Skeletal muscle satellite cell (primary cell): ENCODE measurements around the gene FOXP2.
"Not testable (repeated sequence)": the region's sequence is repeated elsewhere in the genome, so short reads cannot be mapped to it uniquely, and the experiment has no call there.

Experiments
- H3K27me3 ChIP-seq: 2 replicates; pipeline ENCODE4 v1.7.0; 2013; ENCODE audit warnings: low read length; ENCODE audit not compliant: control insufficient read depth, insufficient read depth
- H3K36me3 ChIP-seq: 2 replicates; pipeline ENCODE4 v1.7.0; 2013; ENCODE audit warnings: mild to moderate bottlenecking, control low read depth, low read length; ENCODE audit not compliant: insufficient read depth
- H3K4me1 ChIP-seq: 2 replicates; pipeline ENCODE4 v1.7.0; 2013; ENCODE audit warnings: low read length; ENCODE audit not compliant: control insufficient read depth, insufficient read depth
- H3K4me2 ChIP-seq: 2 replicates; pipeline ENCODE4 v1.7.0; 2013; ENCODE audit warnings: mild to moderate bottlenecking, low read length
- H3K4me3 ChIP-seq: 2 replicates; pipeline ENCODE4 v1.7.0; 2013; ENCODE audit warnings: low read length
- H3K9ac ChIP-seq: 2 replicates; pipeline ENCODE4 v1.7.0; 2013; ENCODE audit warnings: mild to moderate bottlenecking, low read depth, low read length, moderate library complexity
- H3K9me3 ChIP-seq: replicated peaks from 2 replicates; pipeline ENCODE4 v1.7.0; 2013; ENCODE audit warnings: mild to moderate bottlenecking, control low read depth, low read length

Gene FOXP2

GRCh38 chr7:114548081-114548980, 133.7 kb downstream of the FOXP2 start:
- Histone ChIP-seq H3K4me1 (no peaks in the 10 kb centered on the region), H3K4me2 (no peak overlapping the region), H3K4me3 (no peak overlapping the region), H3K36me3 (no peaks in the 10 kb centered on the region), H3K27me3 (no peaks in the 10 kb centered on the region), H3K9ac (no peak overlapping the region), H3K9me3 (no peaks in the 10 kb centered on the region)

DNA sequence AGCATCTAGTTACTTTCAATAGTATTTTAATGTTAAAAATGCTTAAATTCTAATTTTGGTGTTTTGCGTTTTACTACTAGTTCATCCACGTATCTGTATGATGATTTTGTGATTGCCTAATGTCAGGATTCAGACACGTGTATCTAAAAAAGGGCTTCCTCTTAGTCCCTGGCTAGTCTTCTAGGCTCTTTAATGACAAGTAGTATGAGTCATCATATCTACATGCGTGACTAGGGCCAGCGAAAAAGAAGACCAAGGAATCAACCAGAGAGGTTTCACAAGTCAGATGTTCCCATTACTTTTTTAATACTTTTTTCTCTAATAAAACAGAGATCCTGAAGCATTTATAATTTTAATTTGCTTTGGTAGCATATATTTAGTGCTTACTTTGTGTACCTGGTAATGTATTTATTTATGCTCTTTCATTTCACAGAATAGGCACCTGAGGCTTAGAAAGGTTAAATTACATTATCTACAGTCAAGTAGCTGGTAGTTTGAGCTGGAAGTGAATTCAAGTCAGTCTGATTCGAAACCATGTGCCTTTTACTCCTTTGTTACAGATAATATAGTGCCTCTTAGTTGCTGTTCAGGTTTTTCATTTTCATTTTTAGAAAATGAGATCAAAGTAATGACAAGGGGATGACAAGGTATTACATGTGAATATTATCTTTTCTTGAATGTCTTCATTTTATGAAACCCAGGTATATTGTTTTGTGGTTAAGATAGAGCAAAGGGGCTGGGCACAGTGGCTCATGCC, 140.3 kb downstream of the FOXP2 start:
- Histone ChIP-seq H3K4me3 (no peak overlapping the region), H3K9ac (no peak overlapping the region), H3K4me1 (peaks cover 6% of the 10 kb centered on the region), H3K4me2 (no peak overlapping the region), H3K9me3 (no peaks in the 10 kb centered on the region), H3K36me3 (no peaks in the 10 kb centered on the region), H3K27me3 (no peaks in the 10 kb centered on the region)

- Histone ChIP-seq H3K4me3 (no peak overlapping the region), H3K9ac (no peak overlapping the region), H3K36me3 (no peaks in the 10 kb centered on the region), H3K4me1 (no peaks in the 10 kb centered on the region), H3K27me3 (no peaks in the 10 kb centered on the region), H3K9me3 (no peaks in the 10 kb centered on the region), H3K4me2 (no peak overlapping the region)
These were observed 152.8 kb downstream of the FOXP2 start for GRCh38 chr7:114567416-114567815.

DNA sequence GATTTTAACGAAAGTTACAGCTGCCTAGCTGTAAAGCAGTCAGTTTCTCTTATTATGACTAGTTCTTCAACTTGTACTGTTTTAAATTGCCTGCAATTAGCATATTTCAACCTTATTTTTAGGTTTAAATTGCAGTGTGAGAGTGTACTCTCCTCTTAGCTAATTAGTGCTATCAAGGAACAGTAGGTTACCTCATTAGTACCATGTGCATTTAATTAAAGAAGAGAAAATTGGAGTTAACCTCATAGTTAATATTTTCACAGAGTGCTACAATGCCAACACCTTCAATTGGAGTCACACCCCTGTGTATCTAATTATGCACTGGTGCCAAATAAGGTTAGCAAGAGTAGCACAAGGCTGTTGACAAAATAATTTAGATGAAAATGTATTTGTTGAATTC, 154.6 kb downstream of the FOXP2 start:
- no peaks in the 10 kb centered on the region for H3K27me3 ChIP-seq

DNA sequence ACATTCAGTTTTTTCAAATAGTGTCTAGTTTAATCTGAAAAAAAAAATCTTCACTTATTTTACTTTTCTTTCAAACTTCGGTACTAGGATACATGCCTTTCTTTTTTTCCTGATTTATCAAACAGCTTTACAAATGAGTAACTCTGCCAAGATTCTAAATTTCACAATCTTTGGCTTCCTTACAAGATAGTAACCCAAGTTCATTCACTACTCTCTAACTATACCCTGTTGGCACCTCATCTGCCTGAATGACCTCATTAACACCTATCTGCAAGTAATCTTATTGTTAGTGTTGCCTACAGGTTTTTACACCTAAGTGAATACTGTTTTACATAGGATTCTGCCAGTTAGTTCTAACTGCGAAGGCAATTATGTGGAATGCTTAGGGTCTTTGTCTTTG, 159.8 kb downstream of the FOXP2 start:
- Histone ChIP-seq H3K4me3 (no peak overlapping the region), H3K4me1 (no peaks in the 10 kb centered on the region), H3K9me3 (no peaks in the 10 kb centered on the region), H3K9ac (no peak overlapping the region), H3K4me2 (no peak overlapping the region), H3K27me3 (no peaks in the 10 kb centered on the region), H3K36me3 (no peaks in the 10 kb centered on the region)

More for the DNA sequence above, 154.6 kb downstream of the FOXP2 start:
- Histone ChIP-seq H3K4me2 (no peak overlapping the region), H3K9ac (no peak overlapping the region), H3K4me3 (no peak overlapping the region), H3K9me3 (no peaks in the 10 kb centered on the region), H3K4me1 (no peaks in the 10 kb centered on the region), H3K36me3 (no peaks in the 10 kb centered on the region)

- H3K9ac ChIP-seq: no peak overlapping the region
- H3K4me1 ChIP-seq: no peaks in the 10 kb centered on the region
- no peaks in the 10 kb centered on the region for H3K27me3 ChIP-seq
- H3K9me3 ChIP-seq: no peaks in the 10 kb centered on the region
- no peaks in the 10 kb centered on the region for H3K36me3 ChIP-seq
- no peak overlapping the region for H3K4me3 ChIP-seq
- H3K4me2 ChIP-seq: no peak overlapping the region
These were observed 160.5 kb downstream of the FOXP2 start for GRCh38 chr7:114575098-114575497.

DNA sequence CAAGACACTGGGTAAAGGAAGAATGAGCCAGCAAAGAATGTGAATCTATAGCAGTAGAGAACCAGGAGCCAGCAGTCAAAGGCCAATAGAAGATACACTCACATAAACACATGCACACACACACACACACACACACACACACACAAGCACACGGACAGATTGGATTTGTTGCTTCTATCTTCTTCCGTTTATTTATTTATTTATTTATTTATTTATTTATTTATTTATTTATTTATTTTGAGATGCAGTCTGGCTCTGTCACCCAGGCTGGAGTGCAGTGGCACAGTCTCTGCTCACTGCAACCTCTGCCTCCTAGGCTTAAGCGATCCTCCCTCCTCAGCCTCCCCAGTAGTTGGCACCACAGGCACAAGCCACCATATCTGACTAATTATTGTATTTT, 166.3 kb downstream of the FOXP2 start:
- H3K4me1 ChIP-seq, H3K4me2 ChIP-seq, H3K9me3 ChIP-seq, H3K9ac ChIP-seq, H3K27me3 ChIP-seq, H3K4me3 ChIP-seq, H3K36me3 ChIP-seq: not testable (repeated sequence)

GRCh38 chr7:114588506-114588905, 173.9 kb downstream of the FOXP2 start:
- no peaks in the 10 kb centered on the region for H3K9me3 ChIP-seq
- H3K27me3 ChIP-seq: no peaks in the 10 kb centered on the region
- H3K9ac ChIP-seq: no peak overlapping the region
- no peaks in the 10 kb centered on the region for H3K4me1 ChIP-seq
- no peak overlapping the region for H3K4me2 ChIP-seq
- H3K36me3 ChIP-seq: no peaks in the 10 kb centered on the region
- no peak overlapping the region for H3K4me3 ChIP-seq

- H3K4me3 ChIP-seq: no peak overlapping the region
- no peak overlapping the region for H3K9ac ChIP-seq
- no peaks in the 10 kb centered on the region for H3K9me3 ChIP-seq
- H3K27me3 ChIP-seq: no peaks in the 10 kb centered on the region
- H3K4me2 ChIP-seq: no peak overlapping the region
- no peaks in the 10 kb centered on the region for H3K36me3 ChIP-seq
- H3K4me1 ChIP-seq: no peaks in the 10 kb centered on the region
These were observed 174.8 kb downstream of the FOXP2 start for GRCh38 chr7:114589436-114589835.

DNA sequence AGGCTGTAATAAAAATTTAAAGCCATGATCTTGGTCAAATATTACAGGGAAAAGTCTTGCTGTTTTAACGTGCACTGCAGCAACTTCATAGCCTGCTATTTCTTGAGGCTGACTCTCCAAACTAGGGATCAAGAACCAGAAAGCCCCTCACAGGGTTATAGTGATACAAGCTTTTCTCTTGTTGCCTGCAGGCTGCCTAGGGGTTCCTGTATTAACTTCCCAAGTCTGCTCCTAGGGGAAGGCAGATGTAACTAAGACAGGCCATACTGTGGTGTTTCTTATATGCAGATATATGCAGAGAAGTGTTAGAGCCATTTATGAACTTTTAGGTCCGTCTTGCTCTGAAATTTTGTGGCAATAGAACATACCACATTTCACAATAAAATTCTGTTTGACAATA, 175.7 kb downstream of the FOXP2 start:
- no peak overlapping the region for H3K4me3 ChIP-seq
- no peaks in the 10 kb centered on the region for H3K9me3 ChIP-seq
- no peak overlapping the region for H3K9ac ChIP-seq
- no peaks in the 10 kb centered on the region for H3K36me3 ChIP-seq
- no peaks in the 10 kb centered on the region for H3K27me3 ChIP-seq
- no peak overlapping the region for H3K4me2 ChIP-seq
- no peaks in the 10 kb centered on the region for H3K4me1 ChIP-seq

DNA sequence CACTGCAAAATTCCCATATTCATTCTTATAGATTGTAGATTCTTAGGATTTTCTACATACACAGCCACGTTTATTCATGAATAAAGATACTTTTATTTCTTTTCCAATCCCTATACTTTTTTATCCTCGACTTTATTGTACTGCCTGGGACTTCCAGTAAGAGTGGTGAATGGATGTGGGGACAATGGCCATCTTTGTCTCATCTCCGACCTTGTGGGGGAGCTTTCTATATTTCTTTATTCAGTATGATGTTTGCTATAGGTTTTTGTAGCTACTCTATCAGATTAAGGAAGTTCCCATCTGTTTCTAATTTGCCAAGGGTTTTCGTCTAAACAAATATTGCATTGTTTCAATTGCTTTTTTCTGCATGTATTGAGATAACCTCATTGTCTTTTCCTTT, 184.3 kb downstream of the FOXP2 start:
- no peaks in the 10 kb centered on the region for H3K36me3 ChIP-seq
- no peak overlapping the region for H3K4me3 ChIP-seq
- H3K9ac ChIP-seq: no peak overlapping the region
- no peaks in the 10 kb centered on the region for H3K4me1 ChIP-seq
- no peaks in the 10 kb centered on the region for H3K9me3 ChIP-seq
- no peak overlapping the region for H3K4me2 ChIP-seq
- no peaks in the 10 kb centered on the region for H3K27me3 ChIP-seq
